Right kidney (tissue), 1 donor: ENCODE data around the gene EEFSEC.

Source experiments
- DNase-seq: peaks from one replicate; pipeline ENCODE4 v3.0.0-alpha.2; 2016

The EEFSEC gene

DNA sequence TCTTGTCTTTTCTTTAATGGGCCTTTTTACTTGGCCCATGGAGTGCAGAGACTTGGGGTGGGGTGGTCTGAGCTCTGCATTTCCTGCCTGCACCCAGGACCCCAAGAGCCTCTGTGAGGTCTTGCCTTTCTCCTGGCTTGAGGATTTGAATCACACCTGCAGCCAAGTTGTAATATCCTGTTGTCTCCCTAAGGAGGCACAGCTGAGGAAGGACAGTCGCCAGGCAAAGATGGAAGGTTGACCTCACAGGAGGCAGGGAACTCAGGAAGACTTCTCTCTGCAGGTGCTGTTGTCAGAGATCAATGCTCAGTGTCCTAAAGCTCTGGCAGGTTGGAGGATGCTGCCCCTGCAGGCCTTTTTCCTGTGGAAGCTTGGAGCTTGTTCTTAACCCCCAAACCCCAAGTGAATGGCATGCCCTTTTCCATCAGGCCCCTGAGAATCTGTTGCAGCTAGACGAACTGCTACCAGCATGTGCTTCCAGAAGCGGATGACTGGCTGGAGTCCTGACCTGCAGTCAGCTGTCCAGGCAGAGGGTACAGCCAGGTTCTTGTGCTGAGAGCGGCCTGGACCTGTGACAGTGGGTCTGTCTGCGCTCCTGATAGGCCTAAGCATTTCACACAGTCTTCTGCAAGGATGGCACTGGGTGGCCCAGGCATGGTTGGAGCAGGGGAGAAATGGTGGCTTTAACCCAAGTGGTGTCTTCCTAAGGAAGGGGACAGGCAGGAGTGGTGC is 120.0 kb downstream of the EEFSEC start:
- DNase-seq: no peak

DNA sequence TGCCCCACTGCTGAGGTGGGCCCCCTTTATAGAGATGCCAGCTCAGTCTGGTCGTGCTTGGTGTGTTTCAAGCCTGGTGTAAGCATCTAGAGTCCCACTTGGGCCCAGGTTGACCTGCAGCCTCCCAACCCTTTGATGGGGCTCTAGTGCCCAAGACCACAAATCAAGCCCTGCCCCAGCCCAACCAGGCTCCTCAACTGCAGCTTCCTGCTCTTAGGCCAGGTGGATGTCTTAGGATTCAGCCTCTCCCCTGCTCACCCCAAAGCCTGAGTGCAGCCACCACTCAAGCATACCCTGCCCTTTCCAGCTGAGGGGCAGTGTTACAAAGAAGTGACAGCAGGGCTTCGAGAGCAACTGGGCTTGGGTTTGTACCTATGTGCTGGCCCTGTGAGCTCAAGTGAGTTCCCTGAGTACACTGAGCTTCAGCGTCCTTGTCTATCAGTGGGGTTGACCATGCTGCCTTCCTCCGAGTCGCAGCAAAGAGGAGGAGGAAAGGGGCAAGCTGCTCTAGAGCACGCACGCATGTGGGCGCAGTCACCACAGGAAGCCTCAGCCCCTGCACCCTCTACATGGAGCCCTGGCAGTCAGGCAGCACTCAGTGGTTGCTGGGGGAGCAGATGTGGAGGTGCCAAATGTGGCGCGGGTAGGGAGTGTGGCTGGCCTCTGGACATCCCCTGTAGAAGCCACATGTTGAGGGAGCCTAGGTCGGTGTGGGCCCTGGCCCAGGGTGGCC is 120.7 kb downstream of the EEFSEC start:
- DNase-seq: no peak

DNA sequence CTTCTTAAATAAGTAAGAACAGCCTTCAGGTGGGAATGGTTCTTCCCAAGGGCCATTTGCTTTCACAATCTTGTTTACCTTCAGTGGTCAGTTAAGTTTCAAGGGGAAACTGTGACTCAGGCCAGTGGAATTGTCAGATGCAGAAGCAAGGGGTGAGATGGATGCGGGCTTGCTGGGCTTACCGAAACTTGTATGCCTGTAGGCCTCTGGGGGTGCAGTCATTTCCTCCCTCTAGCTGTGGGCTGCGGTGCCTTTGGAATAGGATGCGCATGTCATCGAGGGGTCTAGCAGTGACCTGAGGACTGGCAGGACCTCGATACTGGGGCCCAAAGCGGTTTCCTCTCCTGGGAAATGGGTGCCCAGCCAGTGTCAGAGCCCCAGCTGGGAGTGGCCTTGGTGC is 121.6 kb downstream of the EEFSEC start:
- DNase-seq: no peak

DNA sequence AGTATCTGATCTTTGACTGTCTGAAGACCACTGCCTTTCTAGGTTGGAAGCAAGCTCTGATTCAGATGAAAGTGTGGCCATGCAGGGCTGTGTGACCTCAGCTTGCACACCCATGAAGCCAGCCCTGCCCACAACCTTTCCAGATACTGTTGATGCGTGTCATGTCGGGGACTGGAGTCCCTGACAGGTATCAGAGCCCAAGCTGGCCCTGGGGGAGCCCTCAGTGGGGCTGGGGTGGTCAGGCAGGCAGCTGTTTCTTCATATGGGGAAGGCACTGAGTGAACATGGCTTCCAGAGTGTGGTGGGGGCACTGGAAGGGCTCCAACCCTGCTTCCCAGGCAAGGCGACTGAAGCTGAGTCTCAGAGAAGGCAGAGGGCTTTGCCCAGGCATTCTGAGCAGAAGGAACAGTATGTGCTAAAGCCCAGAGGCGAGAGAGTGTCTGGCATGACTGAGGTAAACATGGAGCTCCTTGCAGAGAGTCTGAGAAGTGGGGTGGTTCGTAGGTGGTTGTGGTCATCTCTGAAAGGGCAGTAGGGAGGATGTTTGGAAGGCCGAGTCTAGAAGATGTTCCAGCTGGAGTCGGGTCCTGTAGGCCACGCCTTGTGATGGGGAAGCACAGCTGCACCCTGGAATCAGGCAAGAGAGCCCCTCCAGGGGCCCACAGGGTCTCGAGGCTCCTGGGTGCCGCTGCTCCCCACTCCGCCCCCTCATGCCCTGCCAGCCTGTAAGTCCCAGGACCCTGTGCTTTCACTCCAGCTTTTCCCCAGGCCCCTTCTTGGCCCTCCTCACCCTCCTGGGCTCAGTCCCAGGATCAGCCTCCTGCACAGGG is 122.2 kb downstream of the EEFSEC start:
- no peak for DNase-seq

DNA sequence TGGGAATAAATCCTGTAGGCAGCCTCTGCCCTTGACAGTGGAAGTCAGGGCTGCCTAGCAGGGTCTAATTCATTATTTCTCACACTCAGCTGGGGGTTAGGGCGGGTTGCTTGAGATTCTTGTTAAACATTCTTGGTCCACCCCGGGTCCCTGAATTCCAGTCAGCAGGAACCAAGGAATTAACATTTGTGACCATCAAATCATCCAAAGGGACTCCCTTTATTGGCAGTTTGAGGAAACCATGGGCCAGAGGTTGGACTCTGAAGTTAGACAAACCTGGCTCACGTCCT is 122.8 kb downstream of the EEFSEC start:
- DNase-seq: no peak

DNA sequence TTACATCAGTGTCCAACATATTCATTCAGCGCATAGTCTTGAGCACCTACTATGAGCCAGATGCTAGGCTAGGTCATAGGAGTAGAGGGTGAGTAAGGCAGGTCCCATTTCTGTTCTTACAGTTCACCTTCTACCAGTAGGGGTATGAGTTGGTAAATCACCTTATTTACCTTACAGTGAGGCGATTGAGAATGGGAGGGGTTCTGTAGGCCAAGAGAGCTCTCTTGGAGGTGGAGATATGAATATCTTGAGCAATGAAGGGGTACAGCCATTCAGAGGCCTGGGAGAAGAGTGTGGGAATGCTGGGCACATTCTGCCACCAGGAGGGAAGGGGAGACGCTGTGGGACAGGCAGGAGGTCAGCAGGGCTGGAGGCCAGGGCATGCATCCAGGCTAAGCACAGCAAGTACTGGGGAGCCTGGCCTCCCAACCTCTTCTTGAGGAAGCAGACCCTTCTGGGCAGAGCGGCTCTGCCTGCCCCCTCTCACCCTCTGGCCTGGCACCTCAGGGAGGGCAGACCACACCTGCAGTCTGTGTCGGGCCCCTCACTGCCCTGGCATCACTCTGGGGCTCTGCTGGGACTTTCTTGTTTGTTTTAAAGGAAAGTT is 123.4 kb downstream of the EEFSEC start:
- DNase-seq: no peak

DNA sequence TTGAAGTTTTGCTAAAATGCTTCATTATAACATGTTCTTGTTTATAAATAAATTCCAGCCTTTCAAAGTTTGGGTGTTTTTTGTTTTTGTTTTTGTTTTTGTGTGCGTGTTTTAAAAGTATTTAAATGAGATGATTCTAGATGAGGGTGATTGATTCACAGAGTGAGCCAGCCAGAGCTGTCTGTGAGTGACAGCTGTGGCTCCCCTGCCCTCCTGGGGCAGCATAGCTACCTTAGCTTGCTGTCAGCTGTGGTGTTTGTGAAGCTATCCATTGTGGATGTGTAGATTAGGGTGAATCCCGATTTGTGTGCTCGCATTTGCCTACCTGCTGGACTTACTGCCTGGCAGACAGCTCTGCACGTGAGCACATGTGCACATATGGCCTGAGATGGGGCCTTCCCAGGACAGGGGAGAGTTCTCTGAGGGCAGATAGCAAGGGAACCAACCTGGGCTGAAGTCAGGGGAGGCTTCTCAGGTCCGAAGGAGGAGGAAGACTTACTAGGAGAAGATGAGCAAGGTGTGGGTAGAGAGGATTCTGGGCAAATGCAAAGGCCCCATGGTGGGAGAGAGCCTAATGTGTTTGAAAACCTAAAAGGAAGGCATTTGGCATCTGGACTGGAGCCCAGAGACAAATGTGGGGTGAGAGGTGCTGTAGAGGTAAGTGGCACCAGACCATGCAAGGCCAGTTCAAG is 124.2 kb downstream of the EEFSEC start:
- DNase-seq: no peak

GRCh38 chr3:128278130-128278529 is 124.8 kb downstream of the EEFSEC start:
- DNase-seq: no peak

DNA sequence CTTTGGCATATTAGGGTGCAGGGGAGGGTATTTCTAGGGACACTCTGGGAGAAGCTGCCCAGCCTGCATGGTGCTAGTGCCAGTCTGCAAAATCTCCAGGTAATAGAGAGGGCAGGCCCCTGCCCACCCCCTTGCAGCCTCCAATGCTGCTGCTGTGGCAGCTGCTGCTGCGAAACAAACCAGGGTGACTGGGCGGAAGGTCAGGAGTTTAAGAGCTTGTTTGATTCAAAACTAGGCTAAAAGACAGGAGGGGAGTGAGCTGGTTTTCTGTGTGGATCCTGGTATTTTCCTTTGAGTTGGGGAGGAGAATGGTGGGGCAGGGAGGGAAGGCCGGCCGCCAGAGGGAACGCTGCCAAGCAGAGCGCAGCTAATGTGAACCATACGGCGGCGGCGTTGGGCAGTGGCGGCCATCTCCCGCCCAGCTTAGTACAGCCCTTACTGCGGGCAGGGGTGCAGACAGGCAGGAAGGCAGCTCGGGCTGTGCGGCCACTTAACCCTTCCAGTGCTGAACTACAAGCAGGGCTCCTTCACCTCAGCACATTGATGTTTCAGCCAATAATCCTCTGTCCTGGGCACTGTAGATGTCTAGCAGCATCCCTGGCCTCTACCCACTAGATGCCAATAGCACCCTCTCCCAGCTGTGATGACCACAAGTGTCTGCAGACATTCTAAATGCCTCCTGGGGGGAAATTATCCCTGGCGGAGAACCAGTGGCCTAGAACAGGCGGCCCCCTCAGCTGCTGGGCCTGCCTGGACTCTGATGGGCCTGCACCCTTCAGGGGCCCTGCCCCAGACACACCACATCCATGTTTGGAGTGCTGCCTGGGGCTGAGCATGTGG is 125.7 kb downstream of the EEFSEC start:
- DNase-seq: peak; percentile 71

DNA sequence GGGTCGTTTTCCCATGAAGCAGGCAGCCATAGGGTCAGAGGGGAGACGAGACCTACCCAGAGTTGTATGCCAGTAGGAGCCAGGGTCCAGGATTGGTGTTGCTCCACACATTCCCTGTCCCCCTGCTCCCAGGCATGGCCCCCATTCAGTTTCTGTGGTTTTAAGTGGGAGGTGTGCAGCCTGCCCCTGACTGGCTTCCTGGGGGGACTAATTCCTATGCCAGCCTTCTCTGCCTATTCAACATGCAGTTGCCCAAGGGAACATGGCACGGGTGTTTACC is 126.3 kb downstream of the EEFSEC start:
- no peak for DNase-seq

DNA sequence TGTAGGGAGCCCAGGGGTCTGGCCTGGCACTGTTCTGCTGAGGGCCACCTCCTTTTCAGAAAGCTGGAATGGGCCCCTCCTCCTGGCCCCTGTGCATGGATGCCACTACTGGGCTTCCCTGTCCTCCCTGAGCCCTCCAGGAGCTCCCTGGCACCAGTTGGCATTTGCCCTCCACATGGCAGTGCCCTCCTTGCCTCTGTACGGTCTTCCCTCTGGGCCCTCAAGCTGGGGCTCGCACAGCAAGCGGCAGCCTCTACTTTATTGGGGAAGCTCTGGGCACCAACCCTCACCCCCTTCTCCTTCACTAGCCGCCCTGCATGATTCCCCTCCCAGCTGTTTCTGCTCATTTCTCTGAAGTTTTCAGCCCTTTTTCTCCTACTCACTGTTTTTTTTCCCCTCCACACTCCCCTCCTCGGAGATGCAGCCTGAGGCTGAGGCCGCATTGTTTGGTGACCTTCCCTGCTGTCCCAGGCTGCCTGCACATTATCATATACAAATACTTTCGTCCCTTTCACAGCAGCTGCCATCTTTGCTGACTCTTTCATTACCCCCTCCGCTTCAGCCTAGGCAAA is 127.3 kb downstream of the EEFSEC start:
- DNase-seq: no peak

DNA sequence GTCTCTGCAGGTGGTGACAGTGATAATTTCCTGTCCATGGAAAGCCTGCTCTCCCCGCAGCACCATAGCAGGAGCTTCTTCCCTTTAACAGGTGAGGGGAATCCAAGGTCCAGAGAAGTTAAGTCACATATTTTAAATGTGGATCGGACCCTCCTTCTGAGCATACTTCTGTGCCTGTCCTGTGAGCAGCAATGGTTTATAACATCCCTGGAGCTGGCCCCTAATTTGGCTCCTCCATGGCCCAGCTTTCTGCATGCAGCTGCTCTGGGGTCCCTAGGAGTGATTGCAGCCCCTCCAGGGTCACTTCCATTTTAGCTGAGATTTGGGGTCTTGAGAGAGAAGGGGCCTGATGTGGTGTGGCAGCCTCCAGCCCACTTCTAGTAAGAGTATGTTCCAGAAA is 127.8 kb downstream of the EEFSEC start:
- DNase-seq: no peak

- DNase-seq: no peak
Observed at GRCh38 chr3:128281461-128282367, 128.4 kb downstream of the EEFSEC start.

GRCh38 chr3:128282380-128283196 is 129.3 kb downstream of the EEFSEC start:
- DNase-seq: no peak

- no peak for DNase-seq
Observed at GRCh38 chr3:128283421-128283820, 130.1 kb downstream of the EEFSEC start.

GRCh38 chr3:128285042-128285966 is 132.0 kb downstream of the EEFSEC start:
- DNase-seq: no peak

- no peak for DNase-seq
Observed at GRCh38 chr3:128285967-128286321, 132.7 kb downstream of the EEFSEC start.

- no peak for DNase-seq
Observed at GRCh38 chr3:128286691-128287090, 133.4 kb downstream of the EEFSEC start.
